Left lung (tissue), 10 donors: ENCODE measurements around the gene FGF5. TPM values are rescaled to one million over a fixed set of nuclear protein-coding genes. Genes with fewer than 3 reads are reported as not detected.
A peak's percentile ranks its signal among the peaks of the same experiment; 100 is the strongest.

Experiments
- ATAC-seq: fragments of 200-7000 bp; cut with Tn5 transposase; one replicate; pipeline ENCODE4 v1.9.1; 2020; ENCODE audit warnings: moderate library complexity
- DNase-seq, 4 donors: peaks; one replicate each; pipeline ENCODE4 v3.0.0-alpha.2; 2013 to 2020
- H3K27ac ChIP-seq, 2 donors: fragments of 200-600 bp; sonication (generic) in 1 of 2; one replicate each; pipeline versions ENCODE4 v1.5.0 to v1.8.0; 2020 to 2021
- H3K27me3 ChIP-seq, 2 donors: fragments of 200-600 bp; sonication (generic) in 1 of 2; one replicate each; pipeline versions ENCODE4 v1.5.0 to v1.8.0; 2020 to 2021
- H3K36me3 ChIP-seq, 2 donors: fragments of 200-600 bp; sonication (generic) in 1 of 2; one replicate each; pipeline versions ENCODE4 v1.5.0 to v1.8.0; 2020 to 2021
- H3K4me1 ChIP-seq, 2 donors: fragments of 200-600 bp; one replicate each; pipeline ENCODE4 v1.8.0; 2021
- H3K4me3 ChIP-seq, 2 donors: fragments of 200-600 bp; sonication (generic) in 1 of 2; one replicate each; pipeline versions ENCODE4 v1.5.0 to v1.8.0; 2020 to 2021; ENCODE audit warnings: mild to moderate bottlenecking in 1 of 2
- H3K9me3 ChIP-seq, 2 donors: fragments of 200-600 bp; sonication (generic) in 1 of 2; one replicate each; pipeline versions ENCODE4 v1.5.0 to v1.8.0; 2020 to 2021
- CTCF ChIP-seq, 2 donors: fragments of 200-600 bp; sonication (generic) in 1 of 2; IDR thresholded peaks; one replicate each; pipeline versions ENCODE4 v1.5.0 to v1.8.0; 2021; ENCODE audit warnings: antibody characterized with exemption in 2 of 2
- intact Hi-C, 2 donors: fragments of 100-400 bp; cut with DNase I; formaldehyde crosslinking; loops; one replicate each; pipeline versions ENCODE4 v1.11.2 to v1.14.2; 2022
- polyA plus RNA-seq, 6 donors: library from polyadenylated mRNA; unstranded; fragments of 120-200 nt; gene quantifications; one replicate each; pipeline ENCODE4 v1.2.1, GENCODE V29; 2013; ENCODE audit not compliant: insufficient read length in 6 of 6
- total RNA-seq, 2 donors: library from RNA; stranded (reverse); fragmentation: NEBNext Ultra II Directional; extraction: Animal tissue kit (Norgen Biotek cat#: 25700); gene quantifications; one replicate each; pipeline ENCODE4 v1.2.1, GENCODE V29; 2021
- donor health status: DM: no; HTN: yes; CAD: no.
- donor health status: DM: no; HTN: no; CAD: no.

The FGF5 gene
- total and polyA plus RNA-seq, 8 donors, result 0.03 to 0.05 (median 0.04) TPM; not detected in 5

- TF ChIP-seq CTCF (IDR thresholded peaks at IDR 0.05), result no peak
- no peak for ATAC-seq
These were observed 68.1 kb downstream of the FGF5 start for GRCh38 chr4:80334568-80334967.

GRCh38 chr4:80335226-80335553 is 68.7 kb downstream of the FGF5 start:
- intact Hi-C loops, result no loop called here
- Histone ChIP-seq H3K27me3 (peaks cover 6 to 34% of the 10 kb centered on the region in 2 donors), H3K4me1 (peaks cover 0 to 11% of the 10 kb centered on the region in 2 donors), H3K9me3 (no peaks in the 10 kb centered on the region), H3K36me3 (no peaks in the 10 kb centered on the region), H3K27ac (no peak overlapping the region), H3K4me3 (peak overlapping the region; percentile 38 to 56)
- DNase-seq, result no peak
- TF ChIP-seq CTCF (IDR thresholded peaks at IDR 0.05), result no peak
- ATAC-seq, result no peak

More at GRCh38 chr4:80334568-80334967, 68.1 kb downstream of the FGF5 start:
- Histone ChIP-seq H3K4me3 (no peak overlapping the region), H3K9me3 (no peaks in the 10 kb centered on the region), H3K27me3 (peaks cover 6 to 34% of the 10 kb centered on the region in 2 donors), H3K27ac (no peak overlapping the region), H3K4me1 (peaks cover 0 to 11% of the 10 kb centered on the region in 2 donors), H3K36me3 (no peaks in the 10 kb centered on the region)
- no peak for DNase-seq
- intact Hi-C loops, result no loop called here

GRCh38 chr4:80335554-80336358 is 69.3 kb downstream of the FGF5 start, which contains the start of gene CFAP299:
CFAP299 (plus strand) TSS chr4:80335730.
- H3K4me3 ChIP-seq, result peak within 1 kb of the TSS; percentile 38 to 56
- peak; percentile 97 for ATAC-seq
- H3K27me3 ChIP-seq, result peaks cover 6 to 34% of the 10 kb centered on the region in 2 donors
- intact Hi-C loops, result no loop called here
- TF ChIP-seq CTCF (IDR thresholded peaks at IDR 0.05), result peak in 1 of 2 donors; percentile 32
- H3K36me3 ChIP-seq, result no peaks in the 10 kb centered on the region
- no peaks in the 10 kb centered on the region for H3K9me3 ChIP-seq
- peaks cover 0 to 11% of the 10 kb centered on the region in 2 donors for H3K4me1 ChIP-seq
- peak; percentile 78 to 88 (median 84) for DNase-seq
- no peak within 1 kb of the TSS for H3K27ac ChIP-seq

GRCh38 chr4:80336582-80336981 is 70.1 kb downstream of the FGF5 start:
- no peak overlapping the region for H3K27ac ChIP-seq
- H3K27me3 ChIP-seq, result peaks cover 6 to 34% of the 10 kb centered on the region in 2 donors
- H3K36me3 ChIP-seq, result no peaks in the 10 kb centered on the region
- peak overlapping the region in 1 of 2 donors; percentile 56 for H3K4me3 ChIP-seq
- no peak for TF ChIP-seq CTCF (IDR thresholded peaks at IDR 0.05)
- H3K9me3 ChIP-seq, result no peaks in the 10 kb centered on the region
- peaks cover 0 to 11% of the 10 kb centered on the region in 2 donors for H3K4me1 ChIP-seq
- DNase-seq (peak in 2 of 4 donors; percentile 9 to 36), ATAC-seq (peak; percentile 85)
- intact Hi-C loops, result no loop called here

GRCh38 chr4:80340036-80340435 is 73.6 kb downstream of the FGF5 start:
- Histone ChIP-seq H3K27me3 (peaks cover 0 to 30% of the 10 kb centered on the region in 2 donors), H3K9me3 (peaks cover 0 to 10% of the 10 kb centered on the region in 2 donors), H3K4me3 (no peak overlapping the region), H3K27ac (no peak overlapping the region), H3K36me3 (no peaks in the 10 kb centered on the region), H3K4me1 (peaks cover 0 to 10% of the 10 kb centered on the region in 2 donors)
- no peak for ATAC-seq
- intact Hi-C loops, result no loop called here
- no peak for TF ChIP-seq CTCF (IDR thresholded peaks at IDR 0.05)
- no peak for DNase-seq
